Loucy (cell line): ENCODE results near the gene SLC25A33.

Source experiments
- H2AFZ ChIP-seq: fragments of 200-600 bp; sonication (generic); 2 replicates; pipeline ENCODE4 v1.6.0; 2016; ENCODE audit warnings: antibody characterized with exemption, mild to moderate bottlenecking, low read length, moderate library complexity
- H3F3A ChIP-seq: fragments of 200-600 bp; 2 replicates; pipeline ENCODE4 v1.6.0; 2016; ENCODE audit warnings: antibody characterized with exemption, low read depth, mild to moderate bottlenecking
- H3K27me3 ChIP-seq: fragments of 200-600 bp; sonication (generic); 2 replicates; pipeline ENCODE4 v1.6.1; 2014; ENCODE audit warnings: low read length, mild to moderate bottlenecking; ENCODE audit not compliant: insufficient read depth, poor library complexity, severe bottlenecking
- H3K36me3 ChIP-seq: fragments of 200-600 bp; sonication (generic); 2 replicates; pipeline ENCODE4 v1.6.1; 2016; ENCODE audit warnings: low read length; ENCODE audit not compliant: insufficient read depth
- H3K4me1 ChIP-seq: fragments of 200-600 bp; sonication (generic); 2 replicates; pipeline ENCODE4 v1.5.1; 2014; ENCODE audit warnings: low read length, mild to moderate bottlenecking; ENCODE audit not compliant: insufficient read depth, poor library complexity, severe bottlenecking
- H3K4me2 ChIP-seq: fragments of 200-600 bp; sonication (generic); 2 replicates; pipeline ENCODE4 v1.6.0; 2014; ENCODE audit warnings: antibody characterized with exemption, low read length, low read depth, mild to moderate bottlenecking; ENCODE audit not compliant: poor library complexity, severe bottlenecking
- H3K4me3 ChIP-seq: fragments of 200-600 bp; sonication (generic); 2 replicates; pipeline ENCODE4 v1.5.1; 2014; ENCODE audit warnings: low read length, mild to moderate bottlenecking, mixed read lengths; ENCODE audit not compliant: poor library complexity, severe bottlenecking
- H3K79me2 ChIP-seq: fragments of 200-600 bp; sonication (generic); 2 replicates; pipeline ENCODE4 v1.6.1; 2014; ENCODE audit warnings: low read length; ENCODE audit not compliant: insufficient read depth
- H3K9ac ChIP-seq: fragments of 200-600 bp; sonication (generic); 2 replicates; pipeline ENCODE4 v1.6.0; 2014; ENCODE audit warnings: mild to moderate bottlenecking, low read depth, low read length, moderate library complexity; ENCODE audit not compliant: poor library complexity, severe bottlenecking
- H3K9me2 ChIP-seq: fragments of 200-600 bp; sonication (generic); replicated peaks from 2 replicates; pipeline ENCODE4 v1.6.1; 2016; ENCODE audit warnings: low read depth, low read length, mixed read lengths
- H3K9me3 ChIP-seq: fragments of 200-600 bp; sonication (generic); 2 replicates; pipeline ENCODE4 v1.6.1; 2014; ENCODE audit warnings: mild to moderate bottlenecking, antibody characterized with exemption, low read length, low read depth; ENCODE audit not compliant: insufficient read depth
- H4K20me1 ChIP-seq: fragments of 200-600 bp; sonication (generic); 2 replicates; pipeline ENCODE4 v1.6.0; 2014; ENCODE audit warnings: antibody characterized with exemption, low read length, mild to moderate bottlenecking; ENCODE audit not compliant: insufficient read depth, poor library complexity, severe bottlenecking
- EZH2phosphoT487 ChIP-seq: fragments of 200-600 bp; IDR thresholded peaks from 2 replicates; pipeline ENCODE4 v1.6.1; 2018; ENCODE audit warnings: antibody characterized with exemption, mild to moderate bottlenecking, moderate library complexity, borderline replicate concordance
- TF ChIP-seq, protein P1 (sequence below): fragments of 200-600 bp; sonication (generic); conservative IDR thresholded peaks from 2 replicates; pipeline ENCODE4 v1.5.1; 2014; ENCODE audit warnings: mild to moderate bottlenecking, antibody characterized with exemption, low read length

Gene SLC25A33

DNA sequence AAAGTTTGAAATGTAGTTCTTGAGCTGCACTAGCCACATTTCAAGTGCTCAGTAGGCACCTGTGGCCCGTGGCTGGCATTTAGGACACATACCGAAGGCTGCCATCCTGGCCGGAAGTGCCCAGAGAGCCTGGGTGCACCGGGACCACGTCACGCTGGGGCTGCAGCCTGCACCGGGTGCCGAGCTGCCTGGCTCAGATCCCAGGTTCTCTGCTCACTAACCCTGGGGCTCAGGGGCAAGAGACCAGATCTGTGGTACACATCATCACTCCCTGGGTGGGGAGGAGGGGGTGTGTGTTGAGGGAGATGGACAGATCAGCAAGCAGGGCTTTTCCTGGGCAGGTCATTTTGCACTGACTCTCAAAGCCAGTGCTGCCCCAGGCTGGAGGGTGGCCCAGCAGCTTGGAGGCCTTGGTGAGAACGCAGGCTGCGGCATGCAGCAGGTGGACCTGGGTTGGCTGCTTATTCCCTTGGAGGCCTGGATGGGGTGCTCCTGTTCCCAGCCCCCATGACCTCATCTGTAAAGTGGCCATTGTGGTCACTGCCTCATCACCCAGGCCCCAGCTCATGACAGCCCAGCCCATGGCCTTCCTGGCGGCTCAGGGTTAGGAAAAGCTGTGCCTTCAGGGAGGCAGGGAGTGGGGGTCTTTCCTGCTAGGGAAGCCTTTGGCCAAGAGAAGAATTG is 73.0 kb downstream of the SLC25A33 start:
- Histone ChIP-seq H4K20me1 (no peaks in the 10 kb centered on the region), H3K4me2 (no peak overlapping the region), H3K4me3 (no peak overlapping the region), H3K79me2 (no peaks in the 10 kb centered on the region), H3K9ac (no peak overlapping the region), H3F3A (no peaks in the 10 kb centered on the region), H3K27me3 (no peaks in the 10 kb centered on the region), H3K9me3 (no peaks in the 10 kb centered on the region), H3K4me1 (no peaks in the 10 kb centered on the region), H3K36me3 (peaks cover 51% of the 10 kb centered on the region; the same call in 1 of the 2 replicates), H2AFZ (no peak overlapping the region), H3K9me2 (no peaks in the 10 kb centered on the region)
- no peak for TF ChIP-seq EZH2phosphoT487
- TF ChIP-seq, protein P1, sequence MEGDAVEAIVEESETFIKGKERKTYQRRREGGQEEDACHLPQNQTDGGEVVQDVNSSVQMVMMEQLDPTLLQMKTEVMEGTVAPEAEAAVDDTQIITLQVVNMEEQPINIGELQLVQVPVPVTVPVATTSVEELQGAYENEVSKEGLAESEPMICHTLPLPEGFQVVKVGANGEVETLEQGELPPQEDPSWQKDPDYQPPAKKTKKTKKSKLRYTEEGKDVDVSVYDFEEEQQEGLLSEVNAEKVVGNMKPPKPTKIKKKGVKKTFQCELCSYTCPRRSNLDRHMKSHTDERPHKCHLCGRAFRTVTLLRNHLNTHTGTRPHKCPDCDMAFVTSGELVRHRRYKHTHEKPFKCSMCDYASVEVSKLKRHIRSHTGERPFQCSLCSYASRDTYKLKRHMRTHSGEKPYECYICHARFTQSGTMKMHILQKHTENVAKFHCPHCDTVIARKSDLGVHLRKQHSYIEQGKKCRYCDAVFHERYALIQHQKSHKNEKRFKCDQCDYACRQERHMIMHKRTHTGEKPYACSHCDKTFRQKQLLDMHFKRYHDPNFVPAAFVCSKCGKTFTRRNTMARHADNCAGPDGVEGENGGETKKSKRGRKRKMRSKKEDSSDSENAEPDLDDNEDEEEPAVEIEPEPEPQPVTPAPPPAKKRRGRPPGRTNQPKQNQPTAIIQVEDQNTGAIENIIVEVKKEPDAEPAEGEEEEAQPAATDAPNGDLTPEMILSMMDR: no peak

DNA sequence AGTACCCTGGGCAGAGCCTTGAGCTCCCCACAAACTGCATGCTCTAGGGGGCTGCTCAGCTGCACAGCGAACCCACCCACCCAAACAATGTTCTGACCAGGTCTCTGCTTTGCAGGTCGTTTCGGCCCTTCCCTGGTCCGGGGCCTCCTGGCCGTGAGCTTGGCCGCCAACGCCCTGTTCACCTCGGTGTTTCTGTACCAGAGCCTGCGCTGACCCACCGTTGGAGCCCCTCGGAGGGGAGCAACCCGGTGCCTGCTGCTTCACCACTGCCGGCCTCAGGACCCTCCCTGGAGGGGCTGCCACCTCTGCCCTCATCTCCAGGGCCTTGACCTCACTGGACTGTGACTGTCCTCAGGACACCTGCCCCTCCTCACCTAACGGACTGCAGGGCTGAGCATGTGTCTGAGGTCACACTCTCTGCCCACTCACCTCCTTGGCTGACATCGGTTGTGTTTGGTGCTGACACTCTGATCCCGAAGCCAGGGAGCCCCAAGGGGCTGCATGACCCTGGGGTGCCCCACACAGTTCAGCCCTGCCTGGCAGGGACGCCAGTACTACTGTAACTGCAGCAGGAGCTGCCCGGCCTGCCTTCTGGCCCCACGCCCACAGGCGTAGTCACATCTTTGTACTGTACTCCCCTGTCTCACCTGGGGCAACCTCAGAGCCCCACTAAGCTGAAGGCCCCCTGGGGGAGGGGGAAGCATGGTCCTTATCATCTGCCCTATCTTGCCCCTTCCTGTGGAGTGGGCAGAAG is 73.8 kb downstream of the SLC25A33 start:
- no peaks in the 10 kb centered on the region for H3K27me3 ChIP-seq
- no peaks in the 10 kb centered on the region for H3F3A ChIP-seq
- H3K9ac ChIP-seq: no peak overlapping the region
- no peak for TF ChIP-seq EZH2phosphoT487
- TF ChIP-seq, protein P1: no peak
- H3K79me2 ChIP-seq: no peaks in the 10 kb centered on the region
- peaks cover 51% of the 10 kb centered on the region; the same call in 1 of the 2 replicates for H3K36me3 ChIP-seq
- H3K4me1 ChIP-seq: no peaks in the 10 kb centered on the region
- no peak overlapping the region for H2AFZ ChIP-seq
- H3K4me3 ChIP-seq: no peak overlapping the region
- no peaks in the 10 kb centered on the region for H3K9me2 ChIP-seq
- H4K20me1 ChIP-seq: no peaks in the 10 kb centered on the region
- H3K9me3 ChIP-seq: no peaks in the 10 kb centered on the region
- H3K4me2 ChIP-seq: no peak overlapping the region

DNA sequence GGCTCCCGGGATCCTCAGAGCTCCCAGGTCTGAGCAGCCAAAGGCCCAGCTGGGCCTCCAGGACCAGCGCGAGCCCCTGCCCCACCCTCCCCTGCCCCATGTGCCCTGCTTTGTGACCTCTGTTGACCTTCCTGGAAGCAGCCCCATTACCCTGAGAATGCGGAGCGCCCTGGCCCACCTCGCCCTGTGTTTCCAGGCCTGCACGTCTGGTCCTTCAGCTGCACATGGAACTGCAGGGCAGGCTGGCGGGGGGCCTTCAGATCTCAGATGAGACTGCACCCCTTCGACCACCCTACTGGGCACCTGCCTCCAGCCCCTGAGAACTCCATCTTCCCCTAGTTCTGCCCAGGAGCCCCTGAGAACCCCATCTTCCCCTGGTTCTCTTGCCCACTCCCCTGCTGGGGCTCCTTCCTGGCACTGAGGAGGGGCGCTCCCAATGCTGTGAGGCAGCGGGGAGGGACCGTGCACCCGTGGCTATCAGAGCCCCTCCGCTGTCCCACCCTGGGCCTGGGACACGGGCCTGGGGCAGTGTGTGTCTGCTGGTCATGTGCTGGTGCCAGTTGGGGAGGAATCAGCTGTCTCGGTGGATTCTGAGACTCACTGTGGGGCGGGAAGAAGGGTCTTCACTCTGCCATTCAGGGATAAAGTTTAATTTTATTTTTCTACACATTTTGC is 74.5 kb downstream of the SLC25A33 start:
- H3K79me2 ChIP-seq: no peaks in the 10 kb centered on the region
- H3K36me3 ChIP-seq: peaks cover 45% of the 10 kb centered on the region; the same call in 1 of the 2 replicates
- no peaks in the 10 kb centered on the region for H3K9me3 ChIP-seq
- H3K4me1 ChIP-seq: no peaks in the 10 kb centered on the region
- H3K27me3 ChIP-seq: no peaks in the 10 kb centered on the region
- H3K9me2 ChIP-seq: no peaks in the 10 kb centered on the region
- H3K9ac ChIP-seq: no peak overlapping the region
- H3K4me2 ChIP-seq: no peak overlapping the region
- TF ChIP-seq EZH2phosphoT487: no peak
- TF ChIP-seq, protein P1: no peak
- H3F3A ChIP-seq: no peaks in the 10 kb centered on the region
- H3K4me3 ChIP-seq: no peak overlapping the region
- H2AFZ ChIP-seq: no peak overlapping the region
- H4K20me1 ChIP-seq: no peaks in the 10 kb centered on the region
